HL-60/S4 treated with phorbol 12-myristate 13-acetate at 8.2 ng/mL for 4 days and 3 days (cell line): Measurements from ENCODE around the gene USP6NL.

Experiments
- in situ Hi-C: fragments of 300-500 bp; cut with MboI; formaldehyde crosslinking; loops from 2 replicates; pipeline ENCODE4 v1.15.0; 2022; ENCODE audit warnings: low sequenced_read_pairs

USP6NL gene

DNA sequence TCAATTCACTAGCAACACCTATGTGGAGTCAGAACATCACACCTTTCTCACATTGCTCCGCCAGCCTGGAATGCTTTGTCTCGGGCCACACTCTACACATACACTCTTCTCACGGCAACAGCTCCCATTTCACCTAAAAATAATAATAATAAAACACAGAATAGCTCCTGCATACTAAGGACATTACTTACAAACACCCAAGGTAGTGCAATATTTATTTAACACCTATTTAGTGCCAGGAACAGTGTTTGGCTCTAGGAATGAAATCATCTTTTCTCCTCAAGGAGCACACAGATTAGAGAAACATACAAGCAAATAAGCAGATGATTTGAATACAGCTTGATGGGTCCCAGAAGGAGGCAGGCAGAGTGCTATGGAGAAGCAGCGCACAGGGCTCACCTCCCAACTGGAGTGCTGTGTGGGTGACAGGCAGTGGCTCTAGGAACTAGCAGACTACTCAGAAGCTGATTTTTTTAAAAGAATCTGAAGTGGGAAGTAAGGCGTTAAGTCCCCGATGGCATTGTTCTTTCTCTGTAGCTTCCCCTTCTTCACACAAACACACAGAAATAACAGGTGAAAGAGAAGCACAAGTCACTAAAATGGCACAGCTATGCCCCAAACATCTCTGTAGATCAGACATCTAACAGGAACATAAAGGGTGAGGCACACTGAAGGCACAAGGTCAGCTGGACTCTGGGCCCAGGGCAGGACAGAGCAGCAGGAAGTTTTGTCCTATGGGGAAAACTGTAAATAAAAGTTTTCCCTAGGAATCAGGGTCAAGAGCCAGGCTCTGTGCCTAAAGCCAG lies 16.7 kb downstream of the USP6NL start:
- in situ Hi-C loops = no loop called here

- in situ Hi-C loops = no loop called here
Measured at GRCh38 chr10:11593612-11594011, 17.8 kb downstream of the USP6NL start.

GRCh38 chr10:11589738-11590137 lies 21.7 kb downstream of the USP6NL start:
- in situ Hi-C loops = no loop called here

GRCh38 chr10:11588873-11589574 lies 22.4 kb downstream of the USP6NL start:
- in situ Hi-C loops = no loop called here

GRCh38 chr10:11587722-11588259 lies 23.7 kb downstream of the USP6NL start:
- in situ Hi-C loops = no loop called here

DNA sequence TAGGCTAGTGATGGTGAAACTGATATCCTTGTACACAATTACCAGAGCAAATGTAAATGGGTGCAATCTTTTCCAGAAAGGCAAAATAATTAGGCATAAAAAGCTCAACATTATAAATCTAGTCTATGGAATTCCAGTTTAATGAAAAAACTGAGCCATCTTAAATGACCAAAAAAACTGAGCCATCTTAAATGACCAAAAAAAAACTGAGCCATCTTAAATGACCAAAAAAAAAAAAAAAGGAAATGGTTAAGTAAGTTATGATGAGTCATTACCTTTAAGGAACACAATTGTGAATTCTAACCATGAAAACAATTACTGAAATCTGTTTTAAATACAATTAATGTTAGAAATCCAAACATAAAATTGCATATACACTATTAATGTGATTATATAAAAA lies 25.3 kb downstream of the USP6NL start:
- in situ Hi-C loops = no loop called here

GRCh38 chr10:11581213-11581612 lies 30.2 kb downstream of the USP6NL start:
- in situ Hi-C loops = no loop called here

DNA sequence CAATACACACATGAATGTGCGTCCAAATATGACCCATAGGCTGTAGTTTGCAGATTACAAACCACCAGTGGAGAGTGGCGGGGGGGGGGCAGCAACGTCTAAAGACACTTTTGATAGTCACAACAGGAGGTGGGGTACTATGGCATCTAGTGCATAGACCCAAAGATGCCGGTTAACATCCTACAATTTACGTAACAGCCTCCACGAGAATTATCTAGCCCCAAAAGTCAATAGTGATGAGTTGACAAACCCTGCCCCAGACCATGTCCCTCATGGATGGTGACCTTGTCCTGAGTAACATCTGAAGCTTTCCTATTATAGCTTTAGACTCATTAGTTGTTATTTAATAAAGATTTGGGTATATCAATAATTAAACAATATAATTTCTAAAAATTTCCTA lies 31.6 kb downstream of the USP6NL start:
- in situ Hi-C loops = no loop called here

DNA sequence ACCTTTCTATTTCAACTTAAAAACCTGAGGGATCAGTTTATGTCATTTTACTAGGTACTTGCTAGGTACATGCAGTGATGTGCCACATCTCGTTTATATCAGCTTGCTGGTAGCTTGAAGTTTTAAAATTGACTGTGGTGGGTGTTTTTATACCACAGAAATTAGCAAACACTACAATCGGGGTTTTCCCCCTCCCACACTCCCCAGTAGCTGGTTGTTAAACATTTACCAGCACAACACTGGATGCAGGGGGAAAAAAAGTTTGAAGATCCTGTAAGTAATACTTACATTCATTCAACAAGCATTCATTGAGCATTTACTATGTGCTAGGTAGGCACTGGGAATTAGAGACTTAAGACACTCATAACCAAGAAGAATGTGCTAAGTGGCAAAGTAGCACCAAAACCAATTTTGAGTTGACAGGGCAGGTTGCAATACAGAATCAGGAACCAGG lies 32.6 kb downstream of the USP6NL start:
- in situ Hi-C loops = no loop called here

GRCh38 chr10:11576092-11576809 lies 35.2 kb downstream of the USP6NL start:
- in situ Hi-C loops = no loop called here

- in situ Hi-C loops = no loop called here
Measured at GRCh38 chr10:11573497-11573896, 38.0 kb downstream of the USP6NL start.

- in situ Hi-C loops = no loop called here
Measured at GRCh38 chr10:11570751-11571150, 40.7 kb downstream of the USP6NL start.

GRCh38 chr10:11569471-11569870 lies 42.0 kb downstream of the USP6NL start:
- in situ Hi-C loops = no loop called here

GRCh38 chr10:11568578-11568977 lies 42.9 kb downstream of the USP6NL start:
- in situ Hi-C loops = no loop called here

DNA sequence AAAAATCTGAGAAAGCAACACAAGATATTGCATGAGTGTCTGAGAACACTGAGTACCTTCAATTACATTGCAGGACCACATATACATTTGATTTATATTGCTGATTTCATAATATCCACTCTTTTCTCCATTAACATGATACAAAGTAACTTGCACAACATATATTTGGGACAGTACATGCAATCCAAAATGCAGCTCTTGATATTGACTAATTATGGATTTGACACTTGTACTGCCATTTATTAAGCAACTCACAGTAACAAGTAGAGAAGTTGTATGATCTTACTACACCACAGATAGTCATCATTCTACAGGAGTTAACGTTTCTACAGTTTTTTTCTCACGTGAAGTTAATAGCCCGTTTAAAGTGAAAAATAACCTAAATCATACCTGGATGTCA lies 46.7 kb downstream of the USP6NL start:
- in situ Hi-C loops = no loop called here

DNA sequence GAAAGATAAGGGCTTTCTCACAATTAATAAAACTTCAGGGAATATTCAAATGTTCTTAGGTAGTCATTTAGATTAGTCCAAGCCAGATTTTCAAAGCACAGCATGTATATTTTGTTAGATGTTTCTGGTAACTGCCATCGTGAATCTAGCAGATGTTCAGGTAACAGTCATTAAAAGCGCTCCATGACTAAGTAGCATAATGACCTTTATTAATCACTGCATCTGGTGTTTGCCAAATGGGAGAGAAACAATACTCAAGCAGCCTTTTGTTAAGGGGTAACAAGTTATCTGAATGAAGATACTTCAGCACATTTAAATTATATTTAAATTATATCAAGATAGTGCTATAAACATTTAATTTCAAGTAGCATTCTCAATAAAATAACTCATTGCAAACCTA lies 47.5 kb downstream of the USP6NL start:
- in situ Hi-C loops = no loop called here

DNA sequence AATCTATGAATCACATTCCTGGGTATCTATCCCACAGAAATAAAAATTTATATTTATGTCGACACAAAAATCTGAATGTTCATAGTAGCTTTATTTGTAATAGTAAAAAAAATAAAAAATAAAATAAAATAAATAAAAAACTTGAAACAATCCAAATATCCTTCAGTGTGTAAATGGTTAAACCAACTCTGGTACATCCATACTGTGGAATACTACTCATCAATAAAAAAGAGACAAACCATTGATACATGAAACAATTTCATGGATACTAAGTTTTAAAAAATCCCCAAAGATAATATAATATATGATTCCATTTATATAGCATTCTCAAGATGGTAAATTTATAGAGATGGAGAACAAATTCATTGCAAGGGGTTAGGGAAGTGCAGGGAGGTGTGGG lies 48.6 kb downstream of the USP6NL start:
- in situ Hi-C loops = no loop called here

DNA sequence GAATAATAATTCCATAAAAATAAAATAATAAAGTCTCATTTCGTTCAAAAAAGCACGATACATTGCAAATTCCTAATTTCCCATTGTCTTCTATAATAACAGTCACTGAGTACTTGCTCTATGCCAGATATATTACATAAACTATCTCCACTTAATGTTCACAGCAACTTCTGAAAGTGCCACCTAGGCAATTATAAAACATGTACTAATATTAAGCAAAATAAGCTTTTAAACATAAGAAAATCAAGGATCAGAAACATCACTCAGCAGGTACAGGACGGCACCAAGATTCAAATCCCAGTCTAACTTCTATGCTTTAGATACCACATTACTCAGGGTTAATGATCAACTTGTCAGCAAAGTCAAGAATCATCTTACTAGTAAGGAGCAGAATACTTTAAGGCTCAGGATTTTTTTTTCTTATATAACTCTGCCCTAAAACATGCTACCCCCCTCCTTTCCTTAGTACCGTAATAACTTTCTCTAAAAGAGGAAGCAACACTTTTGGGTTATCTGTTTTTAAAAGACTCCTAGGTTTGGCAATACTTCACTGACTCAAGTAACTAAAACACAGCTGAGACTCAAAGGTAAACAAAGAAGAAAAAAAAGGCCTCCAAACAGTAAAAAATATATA lies 51.3 kb downstream of the USP6NL start:
- in situ Hi-C loops = no loop called here

DNA sequence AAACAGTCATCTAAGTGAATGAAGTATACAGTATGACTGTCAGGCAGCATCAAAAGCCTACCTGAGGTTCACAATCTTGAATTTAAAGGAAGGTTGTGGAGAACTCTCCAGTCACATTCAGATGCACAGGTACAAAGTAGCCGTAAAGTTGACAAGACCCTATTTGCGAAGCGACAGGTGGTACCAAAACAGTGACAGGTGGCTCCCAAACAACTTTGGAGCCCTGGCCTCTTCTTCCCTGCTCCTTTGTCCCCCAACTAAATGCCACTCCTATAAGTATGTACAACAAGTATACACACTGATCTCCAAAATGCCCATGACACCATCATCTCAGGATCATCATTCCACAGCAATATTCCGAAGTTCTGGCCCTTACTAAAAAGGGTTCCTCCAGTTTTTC lies 53.5 kb downstream of the USP6NL start:
- in situ Hi-C loops = no loop called here

DNA sequence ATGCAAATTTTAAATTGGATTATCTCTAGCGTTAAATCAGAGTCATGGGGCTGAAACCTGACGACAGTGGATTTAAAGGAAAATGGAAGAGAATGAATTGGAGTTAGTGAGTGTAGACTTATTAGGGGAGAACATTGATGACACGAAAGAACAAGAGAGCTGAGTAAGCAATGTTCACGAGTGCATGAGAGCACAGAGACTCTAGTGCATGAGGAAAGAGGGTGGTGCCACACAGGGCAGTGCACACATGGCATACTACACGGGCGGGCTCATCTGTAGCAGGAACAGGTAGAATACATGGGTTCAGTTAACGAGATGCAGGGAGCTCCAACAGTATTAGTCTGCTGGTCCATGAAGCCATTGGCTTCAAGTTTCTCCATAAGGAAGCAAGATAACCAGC lies 53.9 kb downstream of the USP6NL start:
- in situ Hi-C loops = no loop called here

DNA sequence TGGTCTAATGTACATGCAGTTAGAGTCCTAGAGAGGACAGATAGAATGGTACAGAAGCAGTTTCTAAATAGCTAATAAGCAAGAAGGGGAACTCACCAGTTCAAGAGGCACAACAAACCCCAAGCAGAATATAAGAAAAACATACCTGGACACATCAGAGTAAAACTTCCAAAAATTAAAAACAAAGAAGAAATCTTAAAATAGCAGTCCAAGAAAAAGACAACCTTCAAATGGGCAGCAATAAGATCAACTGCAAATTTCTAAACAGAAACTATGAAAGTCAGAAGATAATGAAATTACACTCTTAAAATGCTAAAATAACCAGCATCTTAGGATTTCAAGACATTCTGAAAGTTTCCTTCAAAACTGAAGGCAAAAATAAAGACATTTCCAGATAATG lies 55.9 kb downstream of the USP6NL start:
- in situ Hi-C loops = no loop called here
